Measurements from ENCODE around the gene ARCN1.

ARCN1 gene

GRCh38 chr11:118530683-118531596, 41.3 kb upstream of the ARCN1 start, which contains the start of gene TMEM25:
TSS of gene TMEM25 (plus strand) at chr11:118531192. CDS start at chr11:118531802, 610 bp downstream.
- ATAC-seq, result peak; percentile 87
- TF ChIP-seq OSR1 (CRISPR knock-in tag; IDR thresholded peaks at IDR 0.05), result no peak
- TF ChIP-seq ZFP3 (CRISPR knock-in tag; IDR thresholded peaks at IDR 0.05), result 0 out of 2 replicates have a peak, but pooled peaks have one; percentile 37

- ATAC-seq, result peak; percentile 8
- TF ChIP-seq CREB5 (CRISPR knock-in tag; IDR thresholded peaks at IDR 0.05; ENCODE audit: low read depth) (no peak), TOX (CRISPR knock-in tag; IDR thresholded peaks at IDR 0.05; ENCODE audit: borderline replicate concordance) (no peak), ZFP3 (CRISPR knock-in tag; IDR thresholded peaks at IDR 0.05) (no peak), GLIS3 (CRISPR knock-in tag; IDR thresholded peaks at IDR 0.05) (no peak)
Measured at GRCh38 chr11:118531597-118532084, 40.6 kb upstream of the ARCN1 start.

DNA sequence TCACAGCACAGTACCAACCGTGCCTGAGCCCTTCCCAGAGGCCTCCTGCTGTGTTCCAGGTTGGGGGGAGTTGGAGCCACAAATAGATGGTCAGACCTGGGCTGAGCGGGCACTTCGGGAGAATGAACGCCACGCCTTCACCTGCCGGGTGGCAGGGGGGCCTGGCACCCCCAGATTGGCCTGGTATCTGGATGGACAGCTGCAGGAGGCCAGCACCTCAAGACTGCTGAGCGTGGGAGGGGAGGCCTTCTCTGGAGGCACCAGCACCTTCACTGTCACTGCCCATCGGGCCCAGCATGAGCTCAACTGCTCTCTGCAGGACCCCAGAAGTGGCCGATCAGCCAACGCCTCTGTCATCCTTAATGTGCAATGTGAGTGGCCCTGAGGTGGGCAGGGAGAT, 40.1 kb upstream of the ARCN1 start:
- no peak for TF ChIP-seq ARNTL (CRISPR knock-in tag; IDR thresholded peaks at IDR 0.05; ENCODE audit: borderline replicate concordance, low read depth)
- TF ChIP-seq CSDC2 (CRISPR knock-in tag; IDR thresholded peaks at IDR 0.05), result no peak
- TF ChIP-seq TSHZ2 (CRISPR knock-in tag; IDR thresholded peaks at IDR 0.05), result no peak
- no peak for TF ChIP-seq TCF4 (CRISPR knock-in tag; IDR thresholded peaks at IDR 0.05; ENCODE audit: borderline replicate concordance)
- TF ChIP-seq, protein P1, sequence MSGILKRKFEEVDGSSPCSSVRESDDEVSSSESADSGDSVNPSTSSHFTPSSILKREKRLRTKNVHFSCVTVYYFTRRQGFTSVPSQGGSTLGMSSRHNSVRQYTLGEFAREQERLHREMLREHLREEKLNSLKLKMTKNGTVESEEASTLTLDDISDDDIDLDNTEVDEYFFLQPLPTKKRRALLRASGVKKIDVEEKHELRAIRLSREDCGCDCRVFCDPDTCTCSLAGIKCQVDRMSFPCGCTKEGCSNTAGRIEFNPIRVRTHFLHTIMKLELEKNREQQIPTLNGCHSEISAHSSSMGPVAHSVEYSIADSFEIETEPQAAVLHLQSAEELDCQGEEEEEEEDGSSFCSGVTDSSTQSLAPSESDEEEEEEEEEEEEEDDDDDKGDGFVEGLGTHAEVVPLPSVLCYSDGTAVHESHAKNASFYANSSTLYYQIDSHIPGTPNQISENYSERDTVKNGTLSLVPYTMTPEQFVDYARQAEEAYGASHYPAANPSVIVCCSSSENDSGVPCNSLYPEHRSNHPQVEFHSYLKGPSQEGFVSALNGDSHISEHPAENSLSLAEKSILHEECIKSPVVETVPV (CRISPR knock-in tag; IDR thresholded peaks at IDR 0.05), result no peak
- TF ChIP-seq OSR1 (CRISPR knock-in tag; IDR thresholded peaks at IDR 0.05), result no peak
- TF ChIP-seq ZFP30 (CRISPR knock-in tag; IDR thresholded peaks at IDR 0.05), result no peak
- TF ChIP-seq PATZ1 (CRISPR knock-in tag; IDR thresholded peaks at IDR 0.05; ENCODE audit: borderline replicate concordance), result no peak
- TF ChIP-seq TOX (CRISPR knock-in tag; IDR thresholded peaks at IDR 0.05; ENCODE audit: borderline replicate concordance), result no peak
- no peak for TF ChIP-seq PPARA (CRISPR knock-in tag; IDR thresholded peaks at IDR 0.05; ENCODE audit: borderline replicate concordance)
- TF ChIP-seq RARB (CRISPR knock-in tag; IDR thresholded peaks at IDR 0.05), result no peak
- no peak for TF ChIP-seq SNAI2 (CRISPR knock-in tag; IDR thresholded peaks at IDR 0.05)
- TF ChIP-seq ESRRG (CRISPR knock-in tag; IDR thresholded peaks at IDR 0.05), result no peak
- no peak for TF ChIP-seq ZFP3 (CRISPR knock-in tag; IDR thresholded peaks at IDR 0.05)
- TF ChIP-seq POU6F1 (CRISPR knock-in tag; IDR thresholded peaks at IDR 0.05; ENCODE audit: borderline replicate concordance, low read depth), result no peak
- no peak for TF ChIP-seq ZNF565 (CRISPR knock-in tag; conservative IDR thresholded peaks at IDR 0.05; ENCODE audit: low read depth)
- TF ChIP-seq GLIS3 (CRISPR knock-in tag; IDR thresholded peaks at IDR 0.05), result no peak
- TF ChIP-seq ISL1 (CRISPR knock-in tag; IDR thresholded peaks at IDR 0.05), result no peak
- ATAC-seq, result no peak
